HCT116 (cell line): ENCODE data around the gene COMMD3. TPM values are rescaled to one million over a fixed set of nuclear protein-coding genes. Genes with fewer than 3 reads are reported as not detected.
A peak's percentile ranks its signal among the peaks of the same experiment; 100 is the strongest.

Experiments used
- ATAC-seq: fragments of 200-7000 bp; cut with Tn5 transposase; 2 replicates; pipeline ENCODE4 v1.9.1; 2020; ENCODE audit warnings: mild to moderate bottlenecking, moderate library complexity
- BruUV-seq: library from RNA; stranded (reverse); fragments of 400-500 nt; replicated peaks from 2 replicates; lab custom pipeline; 2021; lab: Mats Ljungman, UMichigan
- CTCF ChIA-PET: fragments of 300-600 bp; sonication (Branson Sonifier 250); formaldehyde crosslinking; loops from one replicate; lab custom pipeline; 2021; ENCODE audit warnings: antibody characterized with exemption; lab: Charles Lee
- POLR2A ChIA-PET: fragments of 300-600, 350-600 bp; sonication (Branson Sonifier 250); formaldehyde crosslinking; loops from one replicate; lab custom pipeline; 2021; ENCODE audit warnings: antibody characterized with exemption; lab: Charles Lee
- RAD21 ChIA-PET, 2 experiments: fragments of 300-600 bp; sonication (Branson Sonifier 250); formaldehyde crosslinking; loops; one replicate each; lab custom pipeline; 2023; ENCODE audit warnings: low total read pairs in 2 of 2; ENCODE audit not compliant: uncharacterized antibody in 2 of 2, unreplicated experiment in 2 of 2, low non-redundant PET in 1 of 2; lab: Charles Lee
- DNase-seq: peaks from one replicate; pipeline ENCODE4 v3.0.0-alpha.2; 2010; ENCODE audit warnings: low read depth, low spot score
- H2AFZ ChIP-seq: fragments of 200-600 bp; shearing (Covaris generic), sonication (generic); 2 replicates; pipeline ENCODE4 v1.6.1; 2017; ENCODE audit warnings: low read depth, mixed run types, mixed read lengths, antibody characterized with exemption, low read length; ENCODE audit not compliant: poor library complexity, severe bottlenecking
- H3K27ac ChIP-seq: 2 replicates; pipeline ENCODE4 v1.5.1; 2012; ENCODE audit warnings: low read depth, low read length
- H3K27me3 ChIP-seq: fragments of 200-600 bp; sonication (generic); 2 replicates; pipeline ENCODE4 v1.6.1; 2016; ENCODE audit warnings: mixed run types, low read length, mixed read lengths; ENCODE audit not compliant: insufficient read depth
- H3K36me3 ChIP-seq, 2 experiments: fragments of 200-500 bp in 1 of 2; fragments of 200-600 bp in 1 of 2; sonication (Bioruptor generic) in 1 of 2; sonication (generic) in 1 of 2; 2 replicates each; pipeline versions ENCODE4 v1.5.1 to v1.6.1; 2014 to 2016; ENCODE audit warnings: low read length in 2 of 2, inconsistent platforms in 1 of 2, mixed read lengths in 1 of 2, mixed run types in 1 of 2; ENCODE audit not compliant: insufficient read depth in 2 of 2, control insufficient read depth in 1 of 2
- H3K4me1 ChIP-seq, 2 experiments: fragments of 200-600 bp in 1 of 2; sonication (generic) in 1 of 2; 2 replicates each; pipeline versions ENCODE4 v1.5.1 to v1.6.1; 2012 to 2017; ENCODE audit warnings: low read length in 2 of 2, inconsistent platforms in 1 of 2, mild to moderate bottlenecking in 1 of 2, mixed read lengths in 1 of 2, mixed run types in 1 of 2, moderate library complexity in 1 of 2; ENCODE audit not compliant: insufficient read depth in 2 of 2, control insufficient read depth in 1 of 2
- H3K4me2 ChIP-seq: fragments of 200-600 bp; sonication (generic); 2 replicates; pipeline ENCODE4 v1.6.1; 2017; ENCODE audit warnings: mixed run types, low read length, mixed read lengths
- H3K4me3 ChIP-seq, 2 experiments: fragments of 200-600 bp in 1 of 2; sonication (generic) in 1 of 2; replicated peaks in 1 of 2; 2 replicates each; pipeline ENCODE4 v1.5.1; 2011 to 2016; ENCODE audit warnings: low read length in 2 of 2, control low read depth in 1 of 2, low read depth in 1 of 2, mild to moderate bottlenecking in 1 of 2, mixed read lengths in 1 of 2, mixed run types in 1 of 2
- H3K79me2 ChIP-seq: fragments of 200-600 bp; sonication (generic); 2 replicates; pipeline ENCODE4 v1.6.1; 2017; ENCODE audit warnings: mild to moderate bottlenecking, mixed run types, low read length, moderate library complexity, mixed read lengths; ENCODE audit not compliant: insufficient read depth
- H3K9ac ChIP-seq: fragments of 200-600 bp; sonication (generic); 2 replicates; pipeline ENCODE4 v1.6.1; 2016; ENCODE audit warnings: low read length, mixed read lengths
- H3K9me2 ChIP-seq: fragments of 200-600 bp; sonication (generic), shearing (Covaris generic); 2 replicates; pipeline ENCODE4 v1.6.1; 2017; ENCODE audit warnings: mixed run types, mild to moderate bottlenecking, moderate library complexity; ENCODE audit not compliant: insufficient read depth
- H3K9me3 ChIP-seq, 2 experiments: fragments of 200-500 bp in 1 of 2; fragments of 200-600 bp in 1 of 2; sonication (Bioruptor generic) in 1 of 2; sonication (generic) in 1 of 2; 2 replicates each; pipeline ENCODE4 v1.6.1; 2014 to 2017; ENCODE audit warnings: low read length in 2 of 2, mixed read lengths in 2 of 2, inconsistent platforms in 1 of 2, low read depth in 1 of 2, mild to moderate bottlenecking in 1 of 2, mixed run types in 1 of 2, moderate library complexity in 1 of 2; ENCODE audit not compliant: control insufficient read depth in 1 of 2, insufficient read depth in 1 of 2
- H4K20me1 ChIP-seq: fragments of 200-600 bp; sonication (generic), shearing (Covaris generic); 2 replicates; pipeline ENCODE4 v1.6.1; 2017; ENCODE audit warnings: mixed run types, mild to moderate bottlenecking, moderate library complexity; ENCODE audit not compliant: insufficient read depth
- CBX3 ChIP-seq: IDR thresholded peaks from 2 replicates; pipeline ENCODE4 v1.6.1; 2012; ENCODE audit warnings: low read depth
- EGR1 ChIP-seq: IDR thresholded peaks from 2 replicates; pipeline ENCODE4 v1.6.1; 2012; ENCODE audit warnings: low read depth
- ELF1 ChIP-seq: IDR thresholded peaks from 2 replicates; pipeline ENCODE4 v1.6.1; 2012; ENCODE audit warnings: low read depth, borderline replicate concordance
- EZH2 ChIP-seq: fragments of 200-600 bp; sonication (generic); IDR thresholded peaks from 2 replicates; pipeline ENCODE4 v1.6.1; 2017; ENCODE audit warnings: antibody characterized with exemption, mixed run types
- FOSL1 ChIP-seq: IDR thresholded peaks from 2 replicates; pipeline ENCODE4 v1.6.1; 2012; ENCODE audit warnings: low read depth
- POLR2A ChIP-seq: IDR thresholded peaks from 2 replicates; pipeline ENCODE4 v1.7.0; 2011; ENCODE audit warnings: borderline replicate concordance; ENCODE audit not compliant: insufficient read depth, insufficient read length; ENCODE audit errors: extremely low read depth
- POLR2AphosphoS5 ChIP-seq: IDR thresholded peaks from 2 replicates; pipeline ENCODE4 v1.6.1; 2011; ENCODE audit warnings: mild to moderate bottlenecking, low read depth, low read length, moderate library complexity
- RAD21 ChIP-seq: IDR thresholded peaks from 2 replicates; pipeline ENCODE4 v1.6.1; 2012; ENCODE audit warnings: low read depth, mild to moderate bottlenecking
- TCF7L2 ChIP-seq: IDR thresholded peaks from 2 replicates; pipeline ENCODE4 v1.7.0; 2011; ENCODE audit warnings: borderline replicate concordance, inconsistent platforms; ENCODE audit not compliant: insufficient read depth, insufficient read length; ENCODE audit errors: extremely low read depth
- ZFX ChIP-seq: fragments of 450-650 bp; IDR thresholded peaks from 2 replicates; pipeline ENCODE4 v1.6.1; 2017
- intact Hi-C: fragments of 100-400 bp; cut with micrococcal nuclease; formaldehyde crosslinking; loops from 2 replicates; pipeline ENCODE4 v1.10.0; 2022
- total RNA-seq: library from RNA; stranded (reverse); gene quantifications from one replicate; pipeline ENCODE4 v1.2.1, GENCODE V29; 2021; ENCODE audit not compliant: unreplicated experiment
- TF ChIP-seq, protein P1 (sequence below): IDR thresholded peaks from 2 replicates; pipeline ENCODE4 v1.6.1; 2012
- TF ChIP-seq, protein P2 (sequence below): IDR thresholded peaks from 2 replicates; pipeline ENCODE4 v1.6.1; 2012
- TF ChIP-seq, protein P3 (sequence below): IDR thresholded peaks from 2 replicates; pipeline ENCODE4 v1.6.1; 2011; ENCODE audit warnings: mild to moderate bottlenecking, low read length, moderate library complexity; ENCODE audit not compliant: insufficient replicate concordance; ENCODE audit errors: extremely low read depth

The COMMD3 gene
- total RNA-seq, 1 experiment from 2014 or later, result 43.0 TPM

DNA sequence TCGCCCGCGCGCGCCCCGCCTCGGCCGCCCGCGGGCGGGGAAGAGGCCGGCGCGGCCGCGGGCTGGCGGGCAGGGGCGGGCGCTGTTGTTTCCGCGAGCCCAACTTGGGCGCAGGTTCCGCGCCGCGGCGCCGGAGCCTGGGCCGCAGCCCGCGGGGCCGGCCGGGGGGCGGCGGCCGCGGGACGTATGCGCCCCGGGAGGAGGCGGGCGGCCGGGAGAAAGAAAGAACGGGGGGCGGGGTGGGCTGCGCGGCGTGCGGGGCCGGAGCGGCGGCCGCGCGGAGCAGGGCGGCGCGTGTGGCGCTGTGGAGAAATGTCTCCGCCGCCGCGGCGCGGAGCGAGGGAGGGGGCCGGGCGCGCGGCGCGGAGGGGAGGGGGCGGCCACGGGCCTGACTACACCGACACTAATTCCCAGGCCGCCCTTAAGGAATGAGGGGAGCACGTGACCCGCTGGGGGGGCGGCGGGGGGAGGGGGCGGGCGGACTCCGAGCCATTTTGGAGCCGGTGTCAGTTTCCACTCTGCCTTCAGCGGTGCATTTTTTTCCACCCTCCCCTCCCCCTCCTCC is 4.5 kb downstream of the COMMD3 start, which contains the start of gene BMI1:
Gene BMI1 (plus strand): TSS at position 509 of the 565 bp plus-strand sequence. CDS start 5,351 bp downstream, outside the sequence.
- intact Hi-C loops, result loop anchor here (5.0 kb wide), 1 partner anchor 318 kb away; the partner anchor contains the start of gene DNAJC1
- H4K20me1 ChIP-seq, result peaks cover 20% of the 10 kb centered on the region; the same call in 1 of the 2 replicates
- H3K9ac ChIP-seq, result peak within 1 kb of the TSS; percentile 81
- peak within 1 kb of the TSS; percentile 53; the same call in 1 of the 2 replicates for H3K27ac ChIP-seq
- H3K79me2 ChIP-seq, result peaks cover 49% of the 10 kb centered on the region
- ATAC-seq (peak; percentile 55), DNase-seq (no peak)
- H3K4me2 ChIP-seq, result peak within 1 kb of the TSS; percentile 88
- ChIA-PET POLR2A (no interaction called here), CTCF (no interaction called here), RAD21 (no interaction called here)
- no peaks in the 10 kb centered on the region for H3K9me3 ChIP-seq
- TF ChIP-seq, protein P1, sequence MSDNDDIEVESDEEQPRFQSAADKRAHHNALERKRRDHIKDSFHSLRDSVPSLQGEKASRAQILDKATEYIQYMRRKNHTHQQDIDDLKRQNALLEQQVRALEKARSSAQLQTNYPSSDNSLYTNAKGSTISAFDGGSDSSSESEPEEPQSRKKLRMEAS, result peak; percentile 48; the same call in 1 of the 2 replicates
- peak; percentile 11 for TF ChIP-seq POLR2A
- TF ChIP-seq EZH2, result no peak
- 0 out of 2 replicates have a peak, but pooled peaks have one; percentile 10 for TF ChIP-seq CBX3
- TF ChIP-seq, protein P2, sequence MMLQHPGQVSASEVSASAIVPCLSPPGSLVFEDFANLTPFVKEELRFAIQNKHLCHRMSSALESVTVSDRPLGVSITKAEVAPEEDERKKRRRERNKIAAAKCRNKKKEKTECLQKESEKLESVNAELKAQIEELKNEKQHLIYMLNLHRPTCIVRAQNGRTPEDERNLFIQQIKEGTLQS, result no peak
- TF ChIP-seq FOSL1, result no peak
- no peaks in the 10 kb centered on the region for H3K36me3 ChIP-seq
- peaks cover 11 to 53% of the 10 kb centered on the region in 2 experiments; a peak in 3 of 4 replicates for H3K4me1 ChIP-seq
- no peaks in the 10 kb centered on the region for H3K9me2 ChIP-seq
- no TSS peak for BruUV-seq
- no peak within 1 kb of the TSS for H2AFZ ChIP-seq
- peak within 1 kb of the TSS; percentile 64 to 76 for H3K4me3 ChIP-seq
- peaks cover 25% of the 10 kb centered on the region for H3K27me3 ChIP-seq

DNA sequence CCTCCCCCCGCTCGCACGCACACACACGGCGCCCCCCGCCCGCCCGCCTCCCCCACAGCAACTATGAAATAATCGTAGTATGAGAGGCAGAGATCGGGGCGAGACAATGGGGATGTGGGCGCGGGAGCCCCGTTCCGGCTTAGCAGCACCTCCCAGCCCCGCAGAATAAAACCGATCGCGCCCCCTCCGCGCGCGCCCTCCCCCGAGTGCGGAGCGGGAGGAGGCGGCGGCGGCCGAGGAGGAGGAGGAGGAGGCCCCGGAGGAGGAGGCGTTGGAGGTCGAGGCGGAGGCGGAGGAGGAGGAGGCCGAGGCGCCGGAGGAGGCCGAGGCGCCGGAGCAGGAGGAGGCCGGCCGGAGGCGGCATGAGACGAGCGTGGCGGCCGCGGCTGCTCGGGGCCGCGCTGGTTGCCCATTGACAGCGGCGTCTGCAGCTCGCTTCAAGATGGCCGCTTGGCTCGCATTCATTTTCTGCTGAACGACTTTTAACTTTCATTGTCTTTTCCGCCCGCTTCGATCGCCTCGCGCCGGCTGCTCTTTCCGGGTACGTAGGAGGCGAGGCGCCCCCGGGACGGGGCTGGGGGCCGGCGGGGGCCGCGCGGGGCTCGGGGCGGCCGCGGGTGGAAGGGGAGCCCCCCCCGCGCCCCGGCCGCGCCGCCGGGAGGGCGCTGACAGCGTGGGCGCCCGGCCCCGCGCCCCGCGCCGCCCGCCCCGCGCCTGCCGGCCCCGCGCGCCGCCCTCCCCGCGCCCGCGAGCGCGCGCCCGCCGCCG is 5.2 kb downstream of the COMMD3 start:
- Histone ChIP-seq H2AFZ (no peak overlapping the region), H3K9ac (peak overlapping the region; percentile 81), H3K9me2 (no peaks in the 10 kb centered on the region), H3K79me2 (peaks cover 55% of the 10 kb centered on the region), H3K9me3 (no peaks in the 10 kb centered on the region), H3K4me2 (peak overlapping the region; percentile 81), H3K4me3 (peak overlapping the region; percentile 59 to 76), H3K27me3 (peaks cover 25% of the 10 kb centered on the region), H4K20me1 (peaks cover 20% of the 10 kb centered on the region; the same call in 1 of the 2 replicates), H3K27ac (peak overlapping the region; percentile 53; the same call in 1 of the 2 replicates), H3K36me3 (no peaks in the 10 kb centered on the region), H3K4me1 (peaks cover 11 to 56% of the 10 kb centered on the region in 2 experiments; a peak in 3 of 4 replicates)
- CTCF ChIA-PET, result no interaction called here
- RAD21 ChIA-PET, result no interaction called here
- no peak for DNase-seq
- intact Hi-C loops, result loop anchor here (5.0 kb wide), 1 partner anchor 319 kb away; the partner anchor contains the start of gene DNAJC1
- ATAC-seq, result peak; percentile 46
- no TSS peak for BruUV-seq
- POLR2A ChIA-PET, result no interaction called here
- TF ChIP-seq POLR2AphosphoS5, result peak; percentile 63
- TF ChIP-seq, protein P1, result no peak
- TF ChIP-seq FOSL1, result no peak
- peak; percentile 83 for TF ChIP-seq EGR1
- TF ChIP-seq TCF7L2, result no peak
- TF ChIP-seq, protein P2, result no peak
- TF ChIP-seq ELF1, result no peak
- TF ChIP-seq RAD21, result no peak
- TF ChIP-seq, protein P3, sequence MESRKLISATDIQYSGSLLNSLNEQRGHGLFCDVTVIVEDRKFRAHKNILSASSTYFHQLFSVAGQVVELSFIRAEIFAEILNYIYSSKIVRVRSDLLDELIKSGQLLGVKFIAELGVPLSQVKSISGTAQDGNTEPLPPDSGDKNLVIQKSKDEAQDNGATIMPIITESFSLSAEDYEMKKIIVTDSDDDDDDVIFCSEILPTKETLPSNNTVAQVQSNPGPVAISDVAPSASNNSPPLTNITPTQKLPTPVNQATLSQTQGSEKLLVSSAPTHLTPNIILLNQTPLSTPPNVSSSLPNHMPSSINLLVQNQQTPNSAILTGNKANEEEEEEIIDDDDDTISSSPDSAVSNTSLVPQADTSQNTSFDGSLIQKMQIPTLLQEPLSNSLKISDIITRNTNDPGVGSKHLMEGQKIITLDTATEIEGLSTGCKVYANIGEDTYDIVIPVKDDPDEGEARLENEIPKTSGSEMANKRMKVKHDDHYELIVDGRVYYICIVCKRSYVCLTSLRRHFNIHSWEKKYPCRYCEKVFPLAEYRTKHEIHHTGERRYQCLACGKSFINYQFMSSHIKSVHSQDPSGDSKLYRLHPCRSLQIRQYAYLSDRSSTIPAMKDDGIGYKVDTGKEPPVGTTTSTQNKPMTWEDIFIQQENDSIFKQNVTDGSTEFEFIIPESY, result no peak
- peak; percentile 61 for TF ChIP-seq ZFX
